ELR (cell line): ENCODE data around the gene SKAP2.
"Not testable (repeated sequence)": the region's sequence is repeated elsewhere in the genome, so short reads cannot be mapped to it uniquely, and the experiment has no call there.

Experiments used
- DNase-seq: peaks from one replicate; pipeline ENCODE4 v3.0.0-alpha.2; 2015; ENCODE audit warnings: low read depth

The SKAP2 gene

GRCh38 chr7:26857506-26858240, 6.7 kb downstream of the SKAP2 start:
- peak; percentile 3 for DNase-seq

GRCh38 chr7:26857170-26857505, 7.3 kb downstream of the SKAP2 start:
- no peak for DNase-seq

DNA sequence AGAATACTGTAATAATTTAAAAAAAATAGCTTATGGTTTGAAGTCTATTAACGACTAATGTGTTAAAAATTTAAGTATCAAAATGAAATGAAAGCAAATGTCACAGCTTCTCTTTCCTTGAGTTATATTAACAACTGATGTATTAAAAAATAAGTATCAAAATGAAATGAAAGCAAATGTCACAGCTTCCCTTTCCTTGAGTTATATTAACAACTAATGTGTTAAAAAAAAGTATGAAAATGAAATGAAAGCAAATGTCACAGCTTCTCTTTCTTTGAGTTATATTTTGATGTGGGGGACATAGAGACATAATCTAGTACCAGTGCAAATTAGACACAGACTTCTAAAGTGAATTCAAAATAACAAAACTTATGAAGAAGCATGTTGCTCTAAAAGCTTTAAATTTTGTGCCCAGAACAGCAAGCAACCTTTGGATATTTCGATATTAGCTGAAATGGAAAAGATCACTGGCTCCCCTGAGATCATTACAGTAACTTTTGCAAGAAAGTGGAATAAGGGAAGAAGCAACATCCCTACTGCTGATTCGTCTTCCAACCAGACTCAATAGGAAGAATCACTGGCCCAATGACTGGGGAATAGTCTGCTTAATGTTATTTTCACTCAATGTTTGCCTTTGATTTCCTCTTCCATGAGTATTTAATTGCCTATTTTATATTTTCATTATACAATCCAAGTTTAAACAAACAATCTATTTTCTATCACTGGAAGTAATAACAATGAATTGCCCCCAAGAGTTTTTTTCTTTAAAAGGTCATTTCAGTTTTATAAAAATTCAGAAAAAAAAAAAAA, 8.0 kb downstream of the SKAP2 start:
- DNase-seq, result peak; percentile 12

DNA sequence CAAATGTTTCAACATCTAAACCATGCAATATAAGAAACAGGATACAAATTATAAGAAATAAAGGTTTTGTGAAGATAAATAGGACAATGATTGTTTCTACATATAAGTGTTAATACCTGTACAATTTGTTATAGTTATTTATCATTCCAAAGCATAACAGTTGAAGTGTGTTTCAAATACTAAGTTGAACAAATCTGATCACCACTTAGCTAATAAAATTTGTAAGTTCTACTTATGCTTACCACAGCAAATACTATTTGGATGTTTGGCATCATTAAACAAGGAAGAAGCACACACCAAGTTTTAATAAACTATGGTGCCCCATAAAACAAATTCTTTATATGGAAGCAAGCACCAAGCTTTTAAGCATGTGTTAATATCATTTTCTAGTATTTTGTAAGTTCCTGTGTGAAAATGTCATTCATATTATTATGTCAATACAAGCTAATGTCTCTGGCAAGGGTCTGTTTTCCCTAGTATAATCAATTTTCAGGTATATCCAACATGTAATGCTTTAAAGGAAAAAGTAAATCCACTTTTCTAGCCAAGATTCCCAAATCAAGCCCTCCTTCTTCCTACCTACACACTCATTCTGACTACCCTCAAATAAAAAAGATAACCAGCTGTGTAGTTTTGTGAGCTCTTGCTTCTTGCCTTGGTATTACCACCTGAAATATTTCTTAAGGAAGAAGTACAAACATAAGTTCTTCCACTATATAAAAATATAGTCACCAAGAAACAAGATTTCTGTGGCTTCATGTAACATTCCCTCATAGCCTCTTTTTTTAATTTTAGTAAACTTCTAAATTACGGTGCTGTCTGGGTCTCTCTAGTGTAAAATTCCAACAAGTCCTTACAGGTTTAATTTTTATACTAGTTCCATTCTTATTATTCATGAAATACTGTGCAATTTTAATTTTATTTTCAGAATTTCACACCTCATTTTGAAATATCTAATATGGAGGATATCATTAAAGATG, 9.2 kb downstream of the SKAP2 start:
- no peak for DNase-seq

DNA sequence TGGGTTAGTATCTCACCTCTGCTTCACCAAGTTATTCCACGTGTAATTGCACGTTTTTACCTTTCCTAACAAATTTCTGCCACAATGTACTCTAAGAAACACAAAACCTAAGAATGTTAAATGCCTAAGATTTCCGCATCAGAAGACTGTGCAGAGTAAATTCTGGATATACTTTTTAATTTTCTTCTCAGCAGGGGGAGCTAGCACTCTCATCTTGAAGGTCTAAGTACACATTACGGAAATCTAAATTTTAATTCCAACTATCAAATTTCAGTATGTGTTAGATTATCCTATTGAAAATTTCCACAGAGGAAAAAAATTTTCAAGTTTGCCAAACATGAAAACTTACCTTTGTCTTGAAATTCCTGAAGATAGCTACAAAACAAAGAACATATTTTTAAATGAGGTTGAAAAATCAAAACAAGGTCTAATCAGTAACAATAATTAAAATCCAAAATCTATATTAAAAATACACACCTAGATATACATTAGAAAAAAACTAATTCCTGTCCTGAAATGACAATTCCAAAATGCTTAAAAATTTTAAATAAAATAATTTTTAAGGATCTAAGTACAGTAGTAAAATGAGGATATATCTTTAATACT, 10.5 kb downstream of the SKAP2 start:
- DNase-seq, result peak; percentile 77

DNA sequence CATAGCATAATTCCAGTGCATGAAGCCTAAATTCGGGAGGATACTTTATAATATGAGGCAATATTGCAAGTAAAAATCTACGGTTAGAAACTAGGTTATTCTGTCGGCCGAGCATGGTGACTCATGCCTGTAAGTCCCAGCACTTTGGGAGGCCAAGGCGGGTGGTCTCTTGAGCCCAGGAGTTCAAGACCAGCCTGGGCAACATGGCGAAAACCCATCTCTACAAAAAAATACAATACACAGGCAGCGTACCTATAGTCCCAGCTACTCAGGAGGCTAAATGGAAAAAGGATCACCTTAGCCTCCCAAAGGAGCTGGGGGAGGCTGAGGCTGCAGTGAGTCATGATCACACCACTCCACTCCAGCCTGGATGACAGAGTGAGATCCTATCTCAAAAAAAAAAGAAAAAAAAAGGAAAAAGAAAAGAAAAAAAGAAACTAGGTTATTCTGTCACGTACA, 14.2 kb downstream of the SKAP2 start:
- peak; percentile 50 for DNase-seq

DNA sequence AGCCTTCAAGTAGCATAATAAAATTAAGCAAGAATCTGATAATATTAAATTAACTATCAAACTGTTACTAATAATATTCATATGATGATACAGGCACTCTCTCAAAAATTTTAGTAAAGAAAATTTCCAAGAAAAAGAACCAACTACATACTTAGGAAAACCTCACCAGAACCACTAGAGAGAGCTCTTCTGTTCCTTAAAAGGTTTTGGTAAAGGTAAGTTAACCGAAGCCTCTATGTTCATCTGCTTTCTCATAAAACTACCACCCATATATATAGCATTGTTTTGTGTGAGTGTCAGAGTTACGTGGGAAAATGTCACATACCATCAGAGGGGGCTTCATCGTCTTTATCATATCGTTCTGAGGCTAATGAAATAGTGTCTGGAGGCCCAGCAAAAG, 20.7 kb downstream of the SKAP2 start:
- peak; percentile 59 for DNase-seq

DNA sequence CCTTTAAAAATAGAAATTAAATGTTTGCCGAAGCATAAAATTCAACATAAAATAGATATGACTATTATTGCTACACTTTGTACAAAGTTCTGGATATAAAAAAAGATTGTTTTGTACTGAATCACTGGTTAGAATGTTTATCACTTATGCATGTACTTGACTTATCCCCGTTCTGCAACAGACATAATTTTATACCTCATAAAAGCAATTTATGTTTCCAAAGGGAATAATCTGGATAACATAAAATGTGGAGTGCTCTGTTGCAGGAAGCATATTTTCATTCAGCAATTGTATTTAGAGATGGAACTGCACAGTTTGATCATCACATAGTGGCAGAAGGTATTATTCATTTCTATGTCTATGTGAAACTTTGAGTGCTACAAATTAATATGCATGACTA, 21.5 kb downstream of the SKAP2 start:
- no peak for DNase-seq

- DNase-seq, result no peak
Observed at GRCh38 chr7:26841003-26841739, 23.2 kb downstream of the SKAP2 start.

- DNase-seq, result not testable (repeated sequence)
Observed at GRCh38 chr7:26836793-26837192, 27.6 kb downstream of the SKAP2 start.

DNA sequence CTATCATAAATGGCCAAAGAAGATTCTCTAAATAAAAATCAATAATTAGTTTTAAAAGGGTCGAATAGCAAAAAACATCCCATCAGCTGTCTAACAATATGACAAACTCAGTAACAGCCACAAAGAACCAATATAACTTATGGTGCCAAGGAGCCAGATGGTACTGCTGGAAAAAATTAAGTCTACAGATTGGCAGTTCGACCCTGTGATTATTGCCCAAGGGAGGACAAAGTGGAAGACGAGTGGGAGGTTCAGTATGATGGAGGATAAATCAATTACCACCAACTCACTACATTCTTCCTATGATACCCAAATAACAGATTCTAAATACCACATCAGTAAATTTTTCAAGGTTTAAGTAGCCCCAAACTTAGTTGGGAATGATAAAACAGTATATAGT, 49.0 kb downstream of the SKAP2 start:
- DNase-seq, result no peak

- DNase-seq, result peak; percentile 22
Observed at GRCh38 chr7:26813432-26813831, 51.0 kb downstream of the SKAP2 start.

- DNase-seq, result no peak
Observed at GRCh38 chr7:26794541-26794940, 69.8 kb downstream of the SKAP2 start.

- no peak for DNase-seq
Observed at GRCh38 chr7:26792576-26792975, 71.8 kb downstream of the SKAP2 start.

DNA sequence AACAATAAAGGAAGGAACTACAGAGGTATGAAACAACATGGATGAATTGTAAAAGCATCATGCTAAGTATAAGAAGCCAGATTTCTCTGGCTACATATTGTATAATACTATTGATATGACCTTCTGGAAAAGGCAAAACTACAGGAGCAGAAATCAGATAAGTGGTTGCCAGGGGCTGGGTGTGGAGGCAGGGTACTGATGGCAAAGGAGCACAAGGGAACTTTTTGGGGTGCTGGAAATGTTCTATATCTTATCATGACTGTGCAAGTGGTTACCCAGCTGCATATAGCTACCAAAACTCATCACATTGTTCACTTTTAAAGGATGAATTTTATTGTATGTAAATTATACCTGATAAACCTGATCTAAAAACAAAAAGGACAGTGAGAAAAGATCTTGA, 72.4 kb downstream of the SKAP2 start:
- DNase-seq, result no peak

GRCh38 chr7:26789481-26790184, 74.8 kb downstream of the SKAP2 start:
- no peak for DNase-seq

DNA sequence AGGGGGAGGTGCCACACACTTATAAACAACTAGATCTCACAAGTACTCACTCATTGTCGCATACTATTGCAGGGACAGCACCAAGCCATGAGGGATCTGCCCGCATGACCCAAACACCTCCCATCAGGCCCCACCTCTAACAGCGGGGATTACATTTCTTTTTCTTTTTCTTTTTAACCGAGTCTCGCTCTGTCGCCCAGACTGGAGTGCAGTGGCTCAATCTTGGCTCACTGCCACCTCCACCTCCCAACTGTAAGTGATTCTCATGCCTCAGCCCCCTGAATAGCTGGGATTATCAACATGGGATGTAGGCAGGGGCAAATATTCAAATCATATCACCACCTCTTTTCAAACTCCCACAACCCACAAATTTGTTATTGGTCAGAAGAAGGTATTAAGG, 76.7 kb downstream of the SKAP2 start:
- DNase-seq, result no peak

DNA sequence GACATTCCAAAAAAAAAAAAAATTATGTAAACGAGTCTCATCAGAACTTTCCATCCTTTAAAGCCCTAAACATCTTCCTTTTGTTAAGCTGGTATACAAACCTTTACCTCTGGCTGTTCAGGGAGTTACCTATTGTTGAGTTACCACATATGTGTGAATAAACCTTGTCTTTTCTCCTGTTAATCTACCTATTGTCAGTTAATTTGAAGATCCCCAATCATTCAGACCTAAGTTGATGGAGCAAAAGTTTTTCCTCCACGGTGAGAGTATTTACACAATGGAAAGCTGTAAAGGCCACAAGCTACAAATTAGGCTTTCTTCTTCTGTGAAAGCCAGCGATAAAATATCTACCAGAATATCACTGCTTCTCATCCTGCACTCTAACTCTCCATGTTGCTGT, 80.3 kb downstream of the SKAP2 start:
- DNase-seq, result no peak

- DNase-seq, result peak; percentile 41
Observed at GRCh38 chr7:26782501-26782900, 81.9 kb downstream of the SKAP2 start.

- DNase-seq, result no peak
Observed at GRCh38 chr7:26779978-26780595, 84.3 kb downstream of the SKAP2 start.
